H9 (cell line): ENCODE data around the gene SLC6A18. TPM values are rescaled to one million over a fixed set of nuclear protein-coding genes. Genes with fewer than 3 reads are reported as not detected.
A peak's percentile ranks its signal among the peaks of the same experiment; 100 is the strongest.

ENCODE experiments used
- DNase-seq: peaks from one replicate; pipeline ENCODE4 v3.0.0-alpha.2; 2017
- H2AFZ ChIP-seq: one replicate; pipeline ENCODE4 v1.6.1; 2013; ENCODE audit warnings: mild to moderate bottlenecking, low read length, control low read depth, moderate library complexity
- H2AK5ac ChIP-seq: 2 replicates; pipeline ENCODE4 v1.6.1; 2013; ENCODE audit warnings: low read length, control low read depth, mixed read lengths; ENCODE audit not compliant: insufficient read length
- H2BK120ac ChIP-seq: one replicate; pipeline ENCODE4 v1.6.1; 2013; ENCODE audit warnings: low read depth, mild to moderate bottlenecking, low read length, control low read depth, inconsistent platforms; ENCODE audit not compliant: poor library complexity, severe bottlenecking
- H2BK12ac ChIP-seq: 2 replicates; pipeline ENCODE4 v1.6.1; 2013; ENCODE audit warnings: low read length, control low read depth, mixed read lengths, low read depth; ENCODE audit not compliant: insufficient read length
- H2BK15ac ChIP-seq: 2 replicates; pipeline ENCODE4 v1.6.1; 2013; ENCODE audit warnings: low read depth, low read length, control low read depth
- H2BK20ac ChIP-seq: one replicate; pipeline ENCODE4 v1.6.1; 2013; ENCODE audit warnings: low read depth, mild to moderate bottlenecking, low read length, control low read depth, inconsistent platforms; ENCODE audit not compliant: poor library complexity, severe bottlenecking
- H2BK5ac ChIP-seq: 2 replicates; pipeline ENCODE4 v1.6.1; 2013; ENCODE audit warnings: low read length, control low read depth, mixed read lengths; ENCODE audit not compliant: insufficient read length
- H3K14ac ChIP-seq: 2 replicates; pipeline ENCODE4 v1.6.1; 2013; ENCODE audit warnings: low read length, control low read depth; ENCODE audit not compliant: insufficient read depth
- H3K18ac ChIP-seq: 2 replicates; pipeline ENCODE4 v1.6.1; 2013; ENCODE audit warnings: low read depth, mild to moderate bottlenecking, mixed read lengths, low read length, control low read depth; ENCODE audit not compliant: insufficient read length
- H3K23ac ChIP-seq: 2 replicates; pipeline ENCODE4 v1.6.1; 2013; ENCODE audit warnings: low read length, control low read depth, mixed read lengths, low read depth; ENCODE audit not compliant: insufficient read length
- H3K23me2 ChIP-seq: 2 replicates; pipeline ENCODE4 v1.6.1; 2013; ENCODE audit warnings: low read depth, mild to moderate bottlenecking, mixed read lengths, low read length, control low read depth; ENCODE audit not compliant: insufficient read length, poor library complexity, severe bottlenecking
- H3K27ac ChIP-seq: 2 replicates; pipeline ENCODE4 v1.5.1; 2013; ENCODE audit warnings: low read length, control low read depth, mixed read lengths, low read depth; ENCODE audit not compliant: insufficient read length
- H3K27me3 ChIP-seq: 2 replicates; pipeline ENCODE4 v1.6.1; 2013; ENCODE audit warnings: low read length, control low read depth, inconsistent platforms; ENCODE audit not compliant: insufficient read depth
- H3K4ac ChIP-seq: 2 replicates; pipeline ENCODE4 v1.6.1; 2013; ENCODE audit warnings: low read depth, mild to moderate bottlenecking, control low read depth, inconsistent platforms, low read length, moderate library complexity
- H3K4me1 ChIP-seq: 2 replicates; pipeline ENCODE4 v1.6.1; 2013; ENCODE audit warnings: low read length, control low read depth, inconsistent platforms; ENCODE audit not compliant: insufficient read depth
- H3K4me2 ChIP-seq: 2 replicates; pipeline ENCODE4 v1.6.1; 2013; ENCODE audit warnings: low read length, control low read depth, mixed read lengths; ENCODE audit not compliant: insufficient read length, insufficient read depth
- H3K56ac ChIP-seq: 2 replicates; pipeline ENCODE4 v1.6.1; 2013; ENCODE audit warnings: low read depth, mild to moderate bottlenecking, mixed read lengths, low read length, control low read depth; ENCODE audit not compliant: insufficient read length
- H3K79me1 ChIP-seq: 2 replicates; pipeline ENCODE4 v1.6.1; 2013; ENCODE audit warnings: low read depth, mild to moderate bottlenecking, moderate library complexity, low read length, control low read depth, inconsistent platforms; ENCODE audit not compliant: insufficient read depth, poor library complexity, severe bottlenecking
- H3K79me2 ChIP-seq: 2 replicates; pipeline ENCODE4 v1.6.1; 2013; ENCODE audit warnings: low read length, control low read depth, inconsistent platforms; ENCODE audit not compliant: insufficient read depth
- H3K9ac ChIP-seq: 2 replicates; pipeline ENCODE4 v1.6.1; 2013; ENCODE audit warnings: low read length, control low read depth, mixed read lengths; ENCODE audit not compliant: insufficient read length; ENCODE audit errors: extremely low read depth
- H3K9me3 ChIP-seq: one replicate; pipeline ENCODE4 v1.6.1; 2013; ENCODE audit warnings: low read depth, low read length, inconsistent platforms; ENCODE audit not compliant: control insufficient read depth
- H3T11ph ChIP-seq: one replicate; pipeline ENCODE4 v1.6.1; 2013; ENCODE audit warnings: mild to moderate bottlenecking, low read length, control low read depth, inconsistent platforms
- H4K20me1 ChIP-seq: one replicate; pipeline ENCODE4 v1.6.1; 2013; ENCODE audit not compliant: control insufficient read depth, insufficient read length, insufficient read depth
- H4K5ac ChIP-seq: 2 replicates; pipeline ENCODE4 v1.6.1; 2013; ENCODE audit warnings: low read depth, mild to moderate bottlenecking, mixed read lengths, low read length, control low read depth; ENCODE audit not compliant: insufficient read length
- H4K8ac ChIP-seq: replicated peaks from 2 replicates; pipeline ENCODE4 v1.6.1; 2013; ENCODE audit warnings: low read length, control low read depth, mixed read lengths, low read depth; ENCODE audit not compliant: insufficient read length
- H4K91ac ChIP-seq: 2 replicates; pipeline ENCODE4 v1.6.1; 2013; ENCODE audit warnings: low read depth, mild to moderate bottlenecking, moderate library complexity, mixed read lengths, low read length, control low read depth; ENCODE audit not compliant: insufficient read length
- H3K27ac Mint-ChIP-seq, 3 experiments: 2 replicates in 2 of 3; 3 replicates in 1 of 3; pipeline ENCODE4 v1.8.0; 2020 to 2021; ENCODE audit warnings: mixed read lengths in 3 of 3, mild to moderate bottlenecking in 1 of 3, moderate library complexity in 1 of 3
- H3K27me3 Mint-ChIP-seq: 2 replicates; pipeline ENCODE4 v1.8.0; 2021; ENCODE audit warnings: low read depth, mild to moderate bottlenecking, moderate library complexity, mixed read lengths
- H3K36me3 Mint-ChIP-seq, 3 experiments: 2 replicates in 2 of 3; 3 replicates in 1 of 3; pipeline ENCODE4 v1.8.0; 2020 to 2021; ENCODE audit warnings: low read depth in 3 of 3, mixed read lengths in 3 of 3; ENCODE audit not compliant: insufficient read depth in 1 of 3
- H3K4me1 Mint-ChIP-seq, 2 experiments: 2 replicates each; pipeline ENCODE4 v1.8.0; 2020; ENCODE audit warnings: mixed read lengths in 2 of 2
- H3K4me3 Mint-ChIP-seq, 2 experiments: 2 replicates in 1 of 2; 3 replicates in 1 of 2; pipeline ENCODE4 v1.8.0; 2020 to 2021; ENCODE audit warnings: mild to moderate bottlenecking in 2 of 2, mixed read lengths in 2 of 2, moderate library complexity in 1 of 2
- H3K9me3 Mint-ChIP-seq, 2 experiments: 2 replicates in 1 of 2; 3 replicates in 1 of 2; pipeline ENCODE4 v1.8.0; 2020; ENCODE audit warnings: mild to moderate bottlenecking in 2 of 2, mixed read lengths in 2 of 2, moderate library complexity in 1 of 2
- WGBS: extraction: QIAGEN DNeasy Blood & Tissue Kit; methylation state at CpG from one replicate; pipeline ENCODE4 v1.1.7; 2013; ENCODE audit warnings: missing lambda C conversion rate, low lambda C conversion rate, mixed read lengths; ENCODE audit not compliant: insufficient read length; ENCODE audit errors: extremely low coverage; 5-methylcytosine and 5-hydroxymethylcytosine counted together
- total RNA-seq: library from RNA; stranded (reverse); gene quantifications from 2 replicates; pipeline ENCODE4 v1.2.1, GENCODE V29; 2021
- TF ChIP-seq, protein P1 (sequence below): fragments of 200-600 bp; sonication (generic); conservative IDR thresholded peaks from 3 replicates; pipeline ENCODE4 v1.8.0; 2021; ENCODE audit warnings: antibody characterized with exemption, mild to moderate bottlenecking

Gene SLC6A18
- total RNA-seq, 1 experiment from 2014 or later: not detected

GRCh38 chr5:1265461-1266455 is 40.6 kb downstream of the SLC6A18 start:
- Mint-ChIP-seq H3K36me3 (peaks cover 20 to 28% (median 21%) of the 10 kb centered on the region in 3 experiments; a peak in 6 of 7 replicates), H3K27me3 (no peaks in the 10 kb centered on the region), H3K9me3 (no peaks in the 10 kb centered on the region), H3K4me3 (no peak overlapping the region), H3K27ac (peak overlapping the region in 1 of 3 experiments; percentile 44; a peak in 2 of 7 replicates), H3K4me1 (no peaks in the 10 kb centered on the region)
- no peak overlapping the region for H2AK5ac ChIP-seq
- H2AFZ ChIP-seq: no peak overlapping the region
- H3K14ac ChIP-seq: no peak overlapping the region
- no peak overlapping the region for H4K5ac ChIP-seq
- no peak overlapping the region for H2BK5ac ChIP-seq
- H3K18ac ChIP-seq: no peak overlapping the region
- H2BK15ac ChIP-seq: no peak overlapping the region
- H3K79me1 ChIP-seq: no peaks in the 10 kb centered on the region
- H3K56ac ChIP-seq: no peak overlapping the region
- no peak overlapping the region for H3K4me2 ChIP-seq
- no peak overlapping the region for H4K8ac ChIP-seq
- H3K9ac ChIP-seq: no peak overlapping the region
- H3K9me3 ChIP-seq: peaks cover 18% of the 10 kb centered on the region
- no peaks in the 10 kb centered on the region for H4K20me1 ChIP-seq
- H2BK120ac ChIP-seq: no peak overlapping the region
- H3T11ph ChIP-seq: no peak overlapping the region
- H2BK12ac ChIP-seq: no peak overlapping the region
- no peak overlapping the region for H3K23ac ChIP-seq
- H2BK20ac ChIP-seq: no peak overlapping the region
- no peak overlapping the region for H3K27ac ChIP-seq
- no peaks in the 10 kb centered on the region for H3K23me2 ChIP-seq
- no peak overlapping the region for H4K91ac ChIP-seq
- no peak for DNase-seq
- no peaks in the 10 kb centered on the region for H3K4me1 ChIP-seq
- no peaks in the 10 kb centered on the region for H3K79me2 ChIP-seq
- no peak overlapping the region for H3K4ac ChIP-seq
- TF ChIP-seq, protein P1, sequence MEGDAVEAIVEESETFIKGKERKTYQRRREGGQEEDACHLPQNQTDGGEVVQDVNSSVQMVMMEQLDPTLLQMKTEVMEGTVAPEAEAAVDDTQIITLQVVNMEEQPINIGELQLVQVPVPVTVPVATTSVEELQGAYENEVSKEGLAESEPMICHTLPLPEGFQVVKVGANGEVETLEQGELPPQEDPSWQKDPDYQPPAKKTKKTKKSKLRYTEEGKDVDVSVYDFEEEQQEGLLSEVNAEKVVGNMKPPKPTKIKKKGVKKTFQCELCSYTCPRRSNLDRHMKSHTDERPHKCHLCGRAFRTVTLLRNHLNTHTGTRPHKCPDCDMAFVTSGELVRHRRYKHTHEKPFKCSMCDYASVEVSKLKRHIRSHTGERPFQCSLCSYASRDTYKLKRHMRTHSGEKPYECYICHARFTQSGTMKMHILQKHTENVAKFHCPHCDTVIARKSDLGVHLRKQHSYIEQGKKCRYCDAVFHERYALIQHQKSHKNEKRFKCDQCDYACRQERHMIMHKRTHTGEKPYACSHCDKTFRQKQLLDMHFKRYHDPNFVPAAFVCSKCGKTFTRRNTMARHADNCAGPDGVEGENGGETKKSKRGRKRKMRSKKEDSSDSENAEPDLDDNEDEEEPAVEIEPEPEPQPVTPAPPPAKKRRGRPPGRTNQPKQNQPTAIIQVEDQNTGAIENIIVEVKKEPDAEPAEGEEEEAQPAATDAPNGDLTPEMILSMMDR: no peak
- WGBS: no CpG with 5 or more reads among the region's 40 CpGs
- H3K27me3 ChIP-seq: no peaks in the 10 kb centered on the region
